HS-5 (cell line): ENCODE results near the gene C5.
"Not testable (repeated sequence)": the region's sequence is repeated elsewhere in the genome, so short reads cannot be mapped to it uniquely, and the experiment has no call there.

Experiments
- DNase-seq: peaks from one replicate; pipeline ENCODE4 v3.0.0-alpha.2; 2012; ENCODE audit warnings: low read depth

Gene C5

GRCh38 chr9:121050128-121050988 is at the start of gene C5:
TSS of gene C5 (minus strand) at chr9:121050275. CDS start at chr9:121050246, 29 bp downstream.
- DNase-seq = no peak

GRCh38 chr9:121098567-121099198 is 48.6 kb upstream of the C5 start:
- DNase-seq = no peak

DNA sequence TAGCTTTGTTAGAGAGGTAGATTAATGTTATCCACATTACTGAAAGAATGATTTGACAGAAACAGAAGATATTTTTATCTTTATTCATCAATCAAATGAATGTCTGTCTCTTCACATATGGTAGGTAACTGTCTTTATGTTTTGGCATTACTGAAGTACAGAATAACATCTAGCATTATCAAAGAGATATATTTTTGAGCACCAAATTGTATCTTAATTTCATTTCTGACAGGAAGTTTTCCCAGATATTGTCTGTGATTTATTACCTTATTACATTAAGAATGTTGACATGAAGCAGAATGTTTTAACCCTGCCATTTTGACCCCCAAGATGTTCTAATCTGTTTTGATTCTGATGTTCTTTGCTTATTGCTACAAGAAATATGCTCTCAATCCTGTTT is 45.0 kb upstream of the C5 start:
- no peak for DNase-seq

DNA sequence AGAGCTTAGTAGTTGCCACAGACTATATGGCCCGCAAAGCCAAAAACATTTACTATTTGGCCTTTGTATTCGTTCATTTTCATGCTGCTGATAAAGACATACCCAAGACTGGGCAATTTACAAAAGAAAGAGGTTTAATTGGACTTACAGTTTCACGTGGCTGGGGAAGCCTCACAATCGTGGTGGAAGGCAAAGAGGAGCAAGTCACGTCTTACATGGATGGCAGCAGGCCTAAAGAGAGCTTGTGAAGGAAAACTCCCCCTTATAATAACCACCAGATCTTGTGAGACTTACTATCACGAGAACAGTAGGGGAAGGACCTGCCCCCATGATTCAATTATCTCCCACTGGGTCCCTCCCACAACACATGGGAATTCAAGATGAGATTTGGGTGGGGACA is 40.7 kb upstream of the C5 start:
- DNase-seq = not testable (repeated sequence)

GRCh38 chr9:121088576-121088975 is 38.5 kb upstream of the C5 start:
- no peak for DNase-seq

DNA sequence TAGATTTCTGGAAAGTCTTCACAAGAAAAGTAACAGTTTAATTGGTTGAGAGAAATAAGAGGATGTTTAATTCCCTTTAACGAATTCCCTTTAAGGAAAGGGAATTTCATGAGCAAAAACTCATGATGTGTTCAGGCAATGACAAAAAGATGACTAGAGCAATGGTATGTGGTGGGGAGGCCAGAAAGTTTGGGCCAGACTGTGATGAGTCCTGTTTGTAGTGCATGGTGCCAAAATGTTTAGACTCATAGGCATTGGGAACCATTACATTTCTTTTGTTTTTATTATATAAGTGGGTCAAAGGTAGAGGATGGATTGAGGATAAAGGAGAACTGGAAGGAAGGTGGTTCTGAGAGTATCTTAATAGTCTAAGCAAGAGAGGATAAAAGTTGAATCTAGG is 35.6 kb upstream of the C5 start:
- no peak for DNase-seq

DNA sequence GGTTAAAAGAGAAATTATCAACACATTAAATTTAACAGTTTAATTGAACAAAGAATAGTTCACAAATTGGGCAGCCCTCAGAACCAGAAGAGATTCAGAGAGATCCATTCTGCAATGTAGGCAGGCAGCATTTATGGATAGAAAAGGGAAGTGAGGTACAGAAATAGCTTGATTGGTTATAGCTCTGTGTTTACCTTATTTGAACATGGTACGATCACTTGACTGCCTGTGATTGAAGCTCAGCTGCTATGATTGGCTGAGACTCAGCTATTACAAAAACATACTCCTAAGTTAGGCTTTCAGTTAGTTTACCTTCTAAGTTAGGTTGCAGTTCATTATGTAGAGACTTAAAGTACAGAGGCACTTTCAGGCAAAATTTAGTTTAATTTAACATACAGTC is 32.0 kb upstream of the C5 start:
- DNase-seq = no peak

GRCh38 chr9:121075251-121076036 is 25.4 kb upstream of the C5 start:
- peak; percentile 33 for DNase-seq

DNA sequence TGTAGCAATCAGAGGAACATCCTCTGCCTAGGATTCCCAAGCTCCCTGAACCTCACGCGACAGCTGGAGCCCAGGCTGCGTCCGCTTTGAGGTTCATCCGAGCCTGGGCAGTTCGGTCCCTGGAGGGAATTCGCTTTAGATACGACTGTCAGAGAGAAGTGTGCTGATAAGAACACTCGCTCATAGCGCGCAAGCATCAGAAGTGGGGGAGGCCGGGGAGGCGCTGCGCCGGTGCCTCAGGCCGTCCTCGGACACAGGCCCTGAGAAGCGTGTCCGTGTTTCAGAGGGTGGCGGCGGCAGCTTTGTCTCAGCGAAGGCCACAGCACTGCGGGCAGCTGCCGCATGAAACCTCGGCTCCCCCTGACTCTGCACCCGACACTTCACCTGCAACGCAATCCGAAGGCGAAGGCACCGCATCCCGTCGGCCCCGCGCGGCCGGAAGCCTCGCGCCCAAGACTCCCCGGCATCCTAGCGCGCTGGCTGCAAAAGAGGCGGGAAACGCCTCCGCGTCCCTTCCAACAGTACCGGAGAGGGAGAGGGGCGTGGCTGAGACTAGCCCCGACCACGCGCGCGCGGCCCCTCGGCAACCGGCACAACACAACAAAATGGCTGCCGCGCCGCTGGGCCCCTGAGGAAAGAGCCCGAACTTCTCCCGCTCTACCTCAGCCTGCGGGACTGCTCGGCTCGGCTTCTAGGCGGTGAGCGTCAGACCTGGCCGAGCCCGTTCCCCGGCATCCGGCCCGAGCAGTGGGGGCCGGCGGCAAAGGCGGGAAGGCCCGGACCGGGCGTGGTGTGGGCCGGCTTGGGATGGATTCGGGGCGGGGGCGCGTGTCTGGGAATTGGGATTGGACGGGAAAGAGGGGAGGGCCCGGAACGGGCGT is 24.5 kb upstream of the C5 start, which contains the start of gene CNTRL:
CNTRL (plus strand) TSS at position 586 of the 881 bp plus-strand sequence. CDS start 13,372 bp downstream, outside the sequence.
- DNase-seq = peak; percentile 60

GRCh38 chr9:121073038-121073437 is 23.0 kb upstream of the C5 start:
- peak; percentile 44 for DNase-seq

DNA sequence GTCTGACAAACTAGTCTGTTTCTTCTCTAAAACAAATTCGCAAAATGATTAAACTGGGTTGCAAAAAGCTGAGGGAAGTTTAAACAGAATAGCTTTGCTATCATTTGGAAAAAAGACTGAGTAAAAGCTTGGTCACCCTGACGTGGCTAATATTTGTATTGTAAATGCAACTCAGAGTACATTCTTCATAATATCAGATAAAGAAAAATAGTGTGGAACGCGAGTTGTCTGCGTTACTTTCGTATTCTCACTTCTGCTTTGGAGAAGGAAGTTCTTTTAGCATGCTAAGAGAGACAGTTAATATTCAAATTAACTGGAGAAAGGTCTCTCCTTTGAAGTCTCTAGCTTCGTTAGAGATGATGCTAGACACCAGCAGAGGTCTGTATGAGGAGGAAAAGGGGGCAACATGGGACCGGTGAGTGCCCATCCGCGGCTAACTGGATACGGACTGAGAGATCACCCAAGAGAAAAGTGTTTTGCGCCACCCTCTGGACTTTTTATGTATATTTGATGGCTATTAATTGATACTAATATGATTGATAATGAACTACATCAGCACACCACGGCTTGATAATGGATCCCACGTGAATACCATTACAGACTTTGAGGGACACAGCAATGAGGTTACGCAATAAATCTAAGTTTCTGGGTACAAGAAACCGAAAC is 21.8 kb upstream of the C5 start:
- peak; percentile 49 for DNase-seq

- no peak for DNase-seq
Observed at GRCh38 chr9:121071370-121071755, 21.3 kb upstream of the C5 start.

DNA sequence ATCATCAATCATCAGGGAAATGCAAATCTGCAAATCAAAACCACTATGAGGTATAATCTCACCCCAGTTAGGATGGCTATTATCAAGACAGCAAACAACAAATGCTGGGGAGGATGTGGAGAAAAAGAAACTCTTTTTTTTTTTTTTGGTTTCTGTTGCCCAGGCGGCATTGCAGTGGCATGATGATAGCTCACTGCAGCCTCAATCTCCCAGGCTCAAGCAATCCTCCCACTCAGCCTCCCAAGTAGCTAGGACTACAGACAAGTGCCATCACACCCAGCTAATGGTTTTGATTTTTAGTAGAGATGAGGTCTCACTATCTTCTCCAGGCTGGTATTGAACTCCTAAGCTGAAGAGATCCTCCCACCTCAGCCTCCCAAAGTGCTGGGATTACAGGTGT is 19.3 kb upstream of the C5 start:
- no peak for DNase-seq

DNA sequence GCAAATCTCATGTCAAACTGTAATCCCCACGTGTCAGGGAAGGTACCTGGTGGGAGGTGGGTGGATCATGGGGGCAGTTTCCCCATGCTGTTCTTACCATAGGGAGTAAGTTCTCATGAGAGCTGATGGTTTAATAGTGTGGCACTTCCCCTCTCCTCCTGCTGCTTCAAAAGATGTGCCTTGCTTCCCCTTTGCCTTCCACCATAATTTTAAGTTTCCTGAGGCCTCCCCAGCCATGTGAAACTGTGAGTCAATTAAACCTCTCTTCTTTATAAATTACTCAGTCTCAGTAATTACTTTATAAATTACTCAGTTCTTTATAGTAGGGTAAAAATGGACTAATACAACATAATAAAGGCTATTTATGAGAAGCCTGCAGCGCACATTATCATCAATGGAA is 17.6 kb upstream of the C5 start:
- no peak for DNase-seq

DNA sequence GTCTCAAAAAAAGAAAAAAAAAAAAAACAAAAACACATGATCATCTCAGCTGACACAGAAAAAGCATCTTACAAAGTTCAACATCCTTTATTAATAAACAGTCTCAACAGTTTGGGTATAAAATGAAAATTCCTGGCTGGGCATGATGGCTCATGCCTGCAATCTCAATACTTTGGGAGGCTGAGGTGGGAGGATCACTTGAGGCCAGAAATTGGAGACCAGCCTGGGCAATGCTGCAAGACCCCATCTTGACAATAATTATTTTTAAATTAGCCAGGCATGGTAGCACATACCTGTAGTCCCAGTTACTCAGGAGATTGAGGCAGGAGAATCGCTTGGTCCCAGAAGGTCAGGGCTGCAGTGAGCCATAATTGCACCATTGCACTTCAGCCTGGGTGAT is 16.8 kb upstream of the C5 start:
- DNase-seq = no peak

- no peak for DNase-seq
Observed at GRCh38 chr9:121059998-121060636, 10.0 kb upstream of the C5 start.

DNA sequence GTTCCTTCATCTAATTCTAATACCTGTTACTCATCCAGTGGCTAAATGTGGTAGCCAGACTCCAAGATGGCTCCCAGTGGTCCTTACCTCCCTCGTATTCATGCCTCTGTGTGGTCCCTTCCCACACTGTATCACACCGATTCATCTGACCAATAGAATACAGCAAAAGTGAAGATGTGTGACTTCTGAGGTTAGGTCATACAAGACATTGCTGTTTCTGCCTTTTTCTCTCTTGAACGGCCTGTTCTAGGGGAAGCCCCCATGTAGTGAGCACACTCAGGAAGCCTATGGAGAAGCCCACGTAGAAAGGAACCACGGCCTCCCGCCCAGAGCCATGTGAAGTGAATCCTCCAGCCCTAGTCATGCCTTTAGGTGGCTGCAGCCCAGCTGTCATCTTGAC is 9.4 kb upstream of the C5 start:
- DNase-seq = no peak

DNA sequence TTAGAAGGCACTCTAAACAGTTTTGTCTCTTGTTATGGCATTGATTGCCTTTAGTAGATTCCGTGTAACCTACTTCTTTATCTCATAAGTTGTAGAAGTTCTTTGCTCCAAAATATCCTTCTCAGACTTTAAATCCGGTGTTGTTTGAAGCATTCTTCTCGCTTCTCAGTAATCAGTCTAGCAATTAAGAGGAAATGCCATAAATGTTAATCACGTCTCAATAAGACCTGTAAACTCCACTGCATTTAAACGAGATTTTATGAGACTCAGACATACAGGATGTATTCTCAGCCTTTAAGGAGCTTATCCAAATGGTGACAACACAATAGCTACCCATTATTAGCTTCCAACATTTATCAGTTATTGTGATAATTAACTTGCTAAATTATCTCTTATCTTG is 7.7 kb upstream of the C5 start:
- DNase-seq = no peak

- DNase-seq = no peak
Observed at GRCh38 chr9:121055642-121056143, 5.6 kb upstream of the C5 start.

- no peak for DNase-seq
Observed at GRCh38 chr9:121053544-121053943, 3.5 kb upstream of the C5 start.
